HepG2 (cell line): ENCODE data around the gene HNRNPA1L2. TPM values are rescaled to one million over a fixed set of nuclear protein-coding genes. Genes with fewer than 3 reads are reported as not detected.
A peak's percentile ranks its signal among the peaks of the same experiment; 100 is the strongest.

Experiments used
- CBX1 ChIP-seq: IDR thresholded peaks from one replicate; pipeline ENCODE4 v1.6.1; 2016; ENCODE audit warnings: antibody characterized with exemption, low read depth
- GFI1 ChIP-seq: sonication (generic); formaldehyde crosslinking; IDR thresholded peaks from 2 replicates; pipeline ENCODE4 v1.5.0; 2020; ENCODE audit warnings: missing genetic modification reagents, mild to moderate bottlenecking, borderline replicate concordance
- NCOA5 ChIP-seq: sonication (generic); formaldehyde crosslinking; IDR thresholded peaks from 2 replicates; pipeline ENCODE4 v1.4.0; 2020; ENCODE audit warnings: missing genetic modification reagents
- RXRA ChIP-seq: sonication (generic); formaldehyde crosslinking; IDR thresholded peaks from 2 replicates; pipeline ENCODE4 v1.5.1; 2020; ENCODE audit warnings: missing genetic modification reagents
- SALL1 ChIP-seq: sonication (generic); formaldehyde crosslinking; IDR thresholded peaks from 2 replicates; pipeline ENCODE4 v1.8.0; 2022; ENCODE audit warnings: mild to moderate bottlenecking, missing genetic modification reagents
- ZNF30 ChIP-seq: sonication (generic); formaldehyde crosslinking; IDR thresholded peaks from 2 replicates; pipeline ENCODE4 v1.5.0; 2020; ENCODE audit warnings: mild to moderate bottlenecking, missing genetic modification reagents
- ZNF44 ChIP-seq: sonication (generic); formaldehyde crosslinking; IDR thresholded peaks from 2 replicates; pipeline ENCODE4 v1.5.1; 2020; ENCODE audit warnings: mild to moderate bottlenecking, missing genetic modification reagents
- ZNF773 ChIP-seq: sonication (generic); formaldehyde crosslinking; IDR thresholded peaks from 2 replicates; pipeline ENCODE4 v1.4.0; 2020; ENCODE audit warnings: missing genetic modification reagents, borderline replicate concordance
- polyA plus RNA-seq, 8 experiments: library from polyadenylated mRNA; depleted of rRNA in 3 of 8; stranded (reverse) in 7 of 8; unstranded in 1 of 8; fragments of >200 nt; fragmentation: Illumina TruSeq in 4 of 8; extraction: Trizol in 4 of 8; gene quantifications; 2 replicates each; pipeline versions ENCODE4 v1.2.1 to v1.2.3, GENCODE V29; 2011 to 2016; ENCODE audit warnings: low read depth in 4 of 8, missing spikeins in 1 of 8, mixed read lengths in 1 of 8; ENCODE audit not compliant: insufficient read depth in 1 of 8
- total RNA-seq, 5 experiments: library from RNA; depleted of rRNA; stranded (reverse); fragments of >200 nt; fragmentation: Illumina TruSeq; extraction: Trizol; gene quantifications; 2 replicates each; pipeline ENCODE4 v1.2.3, GENCODE V29; 2016; ENCODE audit warnings: low read depth in 1 of 5
- TF ChIP-seq, protein P1 (sequence below): sonication (generic); formaldehyde crosslinking; IDR thresholded peaks from 2 replicates; pipeline ENCODE4 v1.5.1; 2020; ENCODE audit warnings: missing genetic modification reagents, mild to moderate bottlenecking, borderline replicate concordance
- TF ChIP-seq, protein P2 (sequence below): sonication (generic); formaldehyde crosslinking; IDR thresholded peaks from 2 replicates; pipeline ENCODE4 v1.4.0; 2020; ENCODE audit warnings: mild to moderate bottlenecking, missing genetic modification reagents
- TF ChIP-seq, protein P3 (sequence below): sonication (generic); formaldehyde crosslinking; IDR thresholded peaks from 2 replicates; pipeline ENCODE4 v1.5.0; 2020; ENCODE audit warnings: mild to moderate bottlenecking, missing genetic modification reagents, moderate library complexity
- TF ChIP-seq, protein P4 (sequence below): sonication (generic); formaldehyde crosslinking; IDR thresholded peaks from 2 replicates; pipeline ENCODE4 v1.8.0; 2022; ENCODE audit warnings: mild to moderate bottlenecking, missing genetic modification reagents
- TF ChIP-seq, protein P5 (sequence below): sonication (generic); formaldehyde crosslinking; IDR thresholded peaks from 2 replicates; pipeline ENCODE4 v1.8.0; 2022; ENCODE audit warnings: missing genetic modification reagents, mild to moderate bottlenecking, moderate library complexity, borderline replicate concordance
- TF ChIP-seq, protein P6 (sequence below): sonication (generic); formaldehyde crosslinking; IDR thresholded peaks from 2 replicates; pipeline ENCODE4 v1.5.1; 2020; ENCODE audit warnings: mild to moderate bottlenecking, missing genetic modification reagents, borderline replicate concordance

The HNRNPA1L2 gene
- total and polyA plus RNA-seq, 2 of the 13 experiments (the other 11 are each of a cell fraction or from before 2014, with no cell fraction given) = 3.6 to 7.1 TPM

DNA sequence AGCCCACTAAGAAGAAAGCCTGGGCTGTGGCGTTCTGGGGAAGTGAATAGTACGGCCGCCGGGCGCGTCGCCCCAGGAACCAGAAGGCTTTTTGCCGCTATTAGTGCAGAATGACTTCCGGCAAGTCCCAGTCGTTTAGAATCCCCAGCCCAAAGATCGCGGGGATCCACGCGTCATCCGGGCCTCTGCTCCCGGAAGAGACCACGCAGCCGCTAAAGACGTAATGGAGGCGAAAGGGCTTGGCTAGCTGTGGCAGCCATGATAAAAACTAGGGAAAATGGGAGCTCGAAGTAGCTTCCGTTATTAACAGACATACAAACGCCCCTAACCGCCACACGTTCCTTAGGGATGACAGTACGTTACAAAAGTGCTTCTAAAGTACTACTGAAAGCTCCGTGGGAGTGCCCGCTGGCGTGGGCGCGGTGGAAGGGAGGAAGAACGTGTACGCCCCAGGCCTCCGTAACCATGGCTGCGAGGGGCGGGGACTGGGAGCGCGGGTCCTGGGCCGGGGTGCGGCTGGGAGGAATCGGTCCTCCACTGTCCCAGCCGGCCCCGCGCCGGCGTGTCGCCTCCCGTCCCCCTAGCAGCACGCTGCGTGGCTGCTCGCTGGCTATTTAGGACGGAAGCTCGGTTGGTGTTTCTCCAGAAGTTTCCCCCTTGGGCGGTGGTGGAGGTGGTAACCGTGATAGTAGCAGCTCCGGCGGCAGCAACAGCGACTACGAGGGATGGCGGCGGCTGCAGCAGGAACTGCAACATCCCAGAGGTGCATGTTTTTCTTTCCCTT, 10.2 kb downstream of the HNRNPA1L2 start, which contains the start of gene SUGT1 (continued):
- TF ChIP-seq, protein P1, sequence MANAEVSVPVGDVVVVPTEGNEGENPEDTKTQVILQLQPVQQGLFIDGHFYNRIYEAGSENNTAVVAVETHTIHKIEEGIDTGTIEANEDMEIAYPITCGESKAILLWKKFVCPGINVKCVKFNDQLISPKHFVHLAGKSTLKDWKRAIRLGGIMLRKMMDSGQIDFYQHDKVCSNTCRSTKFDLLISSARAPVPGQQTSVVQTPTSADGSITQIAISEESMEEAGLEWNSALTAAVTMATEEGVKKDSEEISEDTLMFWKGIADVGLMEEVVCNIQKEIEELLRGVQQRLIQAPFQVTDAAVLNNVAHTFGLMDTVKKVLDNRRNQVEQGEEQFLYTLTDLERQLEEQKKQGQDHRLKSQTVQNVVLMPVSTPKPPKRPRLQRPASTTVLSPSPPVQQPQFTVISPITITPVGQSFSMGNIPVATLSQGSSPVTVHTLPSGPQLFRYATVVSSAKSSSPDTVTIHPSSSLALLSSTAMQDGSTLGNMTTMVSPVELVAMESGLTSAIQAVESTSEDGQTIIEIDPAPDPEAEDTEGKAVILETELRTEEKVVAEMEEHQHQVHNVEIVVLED (CRISPR knock-in tag) = peak; percentile 96
- TF ChIP-seq ZNF30 (CRISPR knock-in tag) = no peak
- TF ChIP-seq ZNF44 = 0 out of 2 replicates have a peak, but pooled peaks have one; percentile 53
- TF ChIP-seq, protein P2, sequence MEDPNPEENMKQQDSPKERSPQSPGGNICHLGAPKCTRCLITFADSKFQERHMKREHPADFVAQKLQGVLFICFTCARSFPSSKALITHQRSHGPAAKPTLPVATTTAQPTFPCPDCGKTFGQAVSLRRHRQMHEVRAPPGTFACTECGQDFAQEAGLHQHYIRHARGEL (CRISPR knock-in tag) = no peak
- 0 out of 2 replicates have a peak, but pooled peaks have one; percentile 12 for TF ChIP-seq RXRA (CRISPR knock-in tag)
- no peak for TF ChIP-seq GFI1 (CRISPR knock-in tag)
- TF ChIP-seq, protein P3, sequence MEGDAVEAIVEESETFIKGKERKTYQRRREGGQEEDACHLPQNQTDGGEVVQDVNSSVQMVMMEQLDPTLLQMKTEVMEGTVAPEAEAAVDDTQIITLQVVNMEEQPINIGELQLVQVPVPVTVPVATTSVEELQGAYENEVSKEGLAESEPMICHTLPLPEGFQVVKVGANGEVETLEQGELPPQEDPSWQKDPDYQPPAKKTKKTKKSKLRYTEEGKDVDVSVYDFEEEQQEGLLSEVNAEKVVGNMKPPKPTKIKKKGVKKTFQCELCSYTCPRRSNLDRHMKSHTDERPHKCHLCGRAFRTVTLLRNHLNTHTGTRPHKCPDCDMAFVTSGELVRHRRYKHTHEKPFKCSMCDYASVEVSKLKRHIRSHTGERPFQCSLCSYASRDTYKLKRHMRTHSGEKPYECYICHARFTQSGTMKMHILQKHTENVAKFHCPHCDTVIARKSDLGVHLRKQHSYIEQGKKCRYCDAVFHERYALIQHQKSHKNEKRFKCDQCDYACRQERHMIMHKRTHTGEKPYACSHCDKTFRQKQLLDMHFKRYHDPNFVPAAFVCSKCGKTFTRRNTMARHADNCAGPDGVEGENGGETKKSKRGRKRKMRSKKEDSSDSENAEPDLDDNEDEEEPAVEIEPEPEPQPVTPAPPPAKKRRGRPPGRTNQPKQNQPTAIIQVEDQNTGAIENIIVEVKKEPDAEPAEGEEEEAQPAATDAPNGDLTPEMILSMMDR (CRISPR knock-in tag) = peak; percentile 70
- TF ChIP-seq ZNF773 (CRISPR knock-in tag) = no peak
- peak; percentile 42 for TF ChIP-seq CBX1
- TF ChIP-seq, protein P4, sequence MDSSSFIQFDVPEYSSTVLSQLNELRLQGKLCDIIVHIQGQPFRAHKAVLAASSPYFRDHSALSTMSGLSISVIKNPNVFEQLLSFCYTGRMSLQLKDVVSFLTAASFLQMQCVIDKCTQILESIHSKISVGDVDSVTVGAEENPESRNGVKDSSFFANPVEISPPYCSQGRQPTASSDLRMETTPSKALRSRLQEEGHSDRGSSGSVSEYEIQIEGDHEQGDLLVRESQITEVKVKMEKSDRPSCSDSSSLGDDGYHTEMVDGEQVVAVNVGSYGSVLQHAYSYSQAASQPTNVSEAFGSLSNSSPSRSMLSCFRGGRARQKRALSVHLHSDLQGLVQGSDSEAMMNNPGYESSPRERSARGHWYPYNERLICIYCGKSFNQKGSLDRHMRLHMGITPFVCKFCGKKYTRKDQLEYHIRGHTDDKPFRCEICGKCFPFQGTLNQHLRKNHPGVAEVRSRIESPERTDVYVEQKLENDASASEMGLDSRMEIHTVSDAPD (CRISPR knock-in tag) = no peak; the same call in 1 of the 2 replicates
- TF ChIP-seq NCOA5 (CRISPR knock-in tag) = no peak
- peak; percentile 74 for TF ChIP-seq SALL1 (CRISPR knock-in tag)
- TF ChIP-seq, protein P5, sequence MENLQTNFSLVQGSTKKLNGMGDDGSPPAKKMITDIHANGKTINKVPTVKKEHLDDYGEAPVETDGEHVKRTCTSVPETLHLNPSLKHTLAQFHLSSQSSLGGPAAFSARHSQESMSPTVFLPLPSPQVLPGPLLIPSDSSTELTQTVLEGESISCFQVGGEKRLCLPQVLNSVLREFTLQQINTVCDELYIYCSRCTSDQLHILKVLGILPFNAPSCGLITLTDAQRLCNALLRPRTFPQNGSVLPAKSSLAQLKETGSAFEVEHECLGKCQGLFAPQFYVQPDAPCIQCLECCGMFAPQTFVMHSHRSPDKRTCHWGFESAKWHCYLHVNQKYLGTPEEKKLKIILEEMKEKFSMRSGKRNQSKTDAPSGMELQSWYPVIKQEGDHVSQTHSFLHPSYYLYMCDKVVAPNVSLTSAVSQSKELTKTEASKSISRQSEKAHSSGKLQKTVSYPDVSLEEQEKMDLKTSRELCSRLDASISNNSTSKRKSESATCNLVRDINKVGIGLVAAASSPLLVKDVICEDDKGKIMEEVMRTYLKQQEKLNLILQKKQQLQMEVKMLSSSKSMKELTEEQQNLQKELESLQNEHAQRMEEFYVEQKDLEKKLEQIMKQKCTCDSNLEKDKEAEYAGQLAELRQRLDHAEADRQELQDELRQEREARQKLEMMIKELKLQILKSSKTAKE (CRISPR knock-in tag) = no peak
- TF ChIP-seq, protein P6, sequence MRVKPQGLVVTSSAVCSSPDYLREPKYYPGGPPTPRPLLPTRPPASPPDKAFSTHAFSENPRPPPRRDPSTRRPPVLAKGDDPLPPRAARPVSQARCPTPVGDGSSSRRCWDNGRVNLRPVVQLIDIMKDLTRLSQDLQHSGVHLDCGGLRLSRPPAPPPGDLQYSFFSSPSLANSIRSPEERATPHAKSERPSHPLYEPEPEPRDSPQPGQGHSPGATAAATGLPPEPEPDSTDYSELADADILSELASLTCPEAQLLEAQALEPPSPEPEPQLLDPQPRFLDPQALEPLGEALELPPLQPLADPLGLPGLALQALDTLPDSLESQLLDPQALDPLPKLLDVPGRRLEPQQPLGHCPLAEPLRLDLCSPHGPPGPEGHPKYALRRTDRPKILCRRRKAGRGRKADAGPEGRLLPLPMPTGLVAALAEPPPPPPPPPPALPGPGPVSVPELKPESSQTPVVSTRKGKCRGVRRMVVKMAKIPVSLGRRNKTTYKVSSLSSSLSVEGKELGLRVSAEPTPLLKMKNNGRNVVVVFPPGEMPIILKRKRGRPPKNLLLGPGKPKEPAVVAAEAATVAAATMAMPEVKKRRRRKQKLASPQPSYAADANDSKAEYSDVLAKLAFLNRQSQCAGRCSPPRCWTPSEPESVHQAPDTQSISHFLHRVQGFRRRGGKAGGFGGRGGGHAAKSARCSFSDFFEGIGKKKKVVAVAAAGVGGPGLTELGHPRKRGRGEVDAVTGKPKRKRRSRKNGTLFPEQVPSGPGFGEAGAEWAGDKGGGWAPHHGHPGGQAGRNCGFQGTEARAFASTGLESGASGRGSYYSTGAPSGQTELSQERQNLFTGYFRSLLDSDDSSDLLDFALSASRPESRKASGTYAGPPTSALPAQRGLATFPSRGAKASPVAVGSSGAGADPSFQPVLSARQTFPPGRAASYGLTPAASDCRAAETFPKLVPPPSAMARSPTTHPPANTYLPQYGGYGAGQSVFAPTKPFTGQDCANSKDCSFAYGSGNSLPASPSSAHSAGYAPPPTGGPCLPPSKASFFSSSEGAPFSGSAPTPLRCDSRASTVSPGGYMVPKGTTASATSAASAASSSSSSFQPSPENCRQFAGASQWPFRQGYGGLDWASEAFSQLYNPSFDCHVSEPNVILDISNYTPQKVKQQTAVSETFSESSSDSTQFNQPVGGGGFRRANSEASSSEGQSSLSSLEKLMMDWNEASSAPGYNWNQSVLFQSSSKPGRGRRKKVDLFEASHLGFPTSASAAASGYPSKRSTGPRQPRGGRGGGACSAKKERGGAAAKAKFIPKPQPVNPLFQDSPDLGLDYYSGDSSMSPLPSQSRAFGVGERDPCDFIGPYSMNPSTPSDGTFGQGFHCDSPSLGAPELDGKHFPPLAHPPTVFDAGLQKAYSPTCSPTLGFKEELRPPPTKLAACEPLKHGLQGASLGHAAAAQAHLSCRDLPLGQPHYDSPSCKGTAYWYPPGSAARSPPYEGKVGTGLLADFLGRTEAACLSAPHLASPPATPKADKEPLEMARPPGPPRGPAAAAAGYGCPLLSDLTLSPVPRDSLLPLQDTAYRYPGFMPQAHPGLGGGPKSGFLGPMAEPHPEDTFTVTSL (CRISPR knock-in tag) = peak; percentile 55; the same call in 1 of the 2 replicates
